Measurements from ENCODE around the gene HDGFL2.

The HDGFL2 gene

GRCh38 chr19:4498694-4499093 lies 26.6 kb downstream of the HDGFL2 start:
- no peak overlapping the region for H3K4me3 ChIP-seq (ENCODE audit: control insufficient read depth, low read depth, low read length)
- DNase-seq (ENCODE audit: low read depth) = no peak
- no peak for TF ChIP-seq CTCF (conservative IDR thresholded peaks at IDR 0.05; ENCODE audit: control insufficient read depth, insufficient read depth, low read depth, low read length)

GRCh38 chr19:4499318-4499717 lies 27.2 kb downstream of the HDGFL2 start:
- no peak for TF ChIP-seq CTCF (conservative IDR thresholded peaks at IDR 0.05; ENCODE audit: control insufficient read depth, insufficient read depth, low read depth, low read length)
- DNase-seq (ENCODE audit: low read depth) = no peak
- no peak overlapping the region for H3K4me3 ChIP-seq (ENCODE audit: control insufficient read depth, low read depth, low read length)

- H3K4me3 ChIP-seq (ENCODE audit: control insufficient read depth, low read depth, low read length) = no peak overlapping the region
- TF ChIP-seq CTCF (conservative IDR thresholded peaks at IDR 0.05; ENCODE audit: control insufficient read depth, insufficient read depth, low read depth, low read length) = no peak
- DNase-seq (ENCODE audit: low read depth) = no peak
Observed at GRCh38 chr19:4499855-4500254, 27.8 kb downstream of the HDGFL2 start.

GRCh38 chr19:4500841-4501591 lies 28.9 kb downstream of the HDGFL2 start:
- H3K4me3 ChIP-seq (ENCODE audit: control insufficient read depth, low read depth, low read length) = no peak overlapping the region

GRCh38 chr19:4501691-4502090 lies 29.6 kb downstream of the HDGFL2 start:
- no peak for TF ChIP-seq CTCF (conservative IDR thresholded peaks at IDR 0.05; ENCODE audit: control insufficient read depth, insufficient read depth, low read depth, low read length)
- no peak overlapping the region for H3K4me3 ChIP-seq (ENCODE audit: control insufficient read depth, low read depth, low read length)
- DNase-seq (ENCODE audit: low read depth) = no peak

More at GRCh38 chr19:4500841-4501591, 28.9 kb downstream of the HDGFL2 start:
- no peak for DNase-seq (ENCODE audit: low read depth)
- no peak for TF ChIP-seq CTCF (conservative IDR thresholded peaks at IDR 0.05; ENCODE audit: control insufficient read depth, insufficient read depth, low read depth, low read length)

- no peak for DNase-seq (ENCODE audit: low read depth)
- H3K4me3 ChIP-seq (ENCODE audit: control insufficient read depth, low read depth, low read length) = no peak overlapping the region
- TF ChIP-seq CTCF (conservative IDR thresholded peaks at IDR 0.05; ENCODE audit: control insufficient read depth, insufficient read depth, low read depth, low read length) = no peak
Observed at GRCh38 chr19:4502282-4503131, 30.4 kb downstream of the HDGFL2 start.

Data from fibroblast of mammary gland (primary cell).